ENCODE measurements around the gene TRAPPC11.

DNA sequence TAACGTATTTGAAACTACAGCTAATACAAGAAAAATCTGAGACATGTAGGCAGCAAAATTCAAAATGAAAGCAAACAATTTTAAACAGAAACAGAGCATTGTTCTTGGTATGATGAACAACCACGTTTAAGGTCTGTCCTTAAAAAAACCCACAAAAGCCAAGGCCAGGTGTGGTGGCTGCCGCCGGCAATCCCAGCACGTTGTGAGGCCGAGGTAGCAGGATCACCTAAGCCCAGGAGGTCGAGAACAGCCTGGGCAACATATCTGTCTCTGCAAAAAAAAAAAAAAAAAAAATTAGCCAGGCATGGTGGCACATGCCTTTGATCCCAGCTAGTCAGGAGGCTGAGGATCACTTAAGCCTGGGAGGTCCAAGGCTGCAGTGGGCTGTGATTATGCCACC is 13.8 kb upstream of the TRAPPC11 start:
- TF ChIP-seq REST (IDR thresholded peaks at IDR 0.05; ENCODE audit: insufficient read depth in 1 of 2, low read depth in 2 of 2, low read length in 1 of 2) (no peak), CTCF (IDR thresholded peaks at IDR 0.05) (no peak)

All from Panc1 (cell line).